ENCODE measurements around the gene SYT17.

DNA sequence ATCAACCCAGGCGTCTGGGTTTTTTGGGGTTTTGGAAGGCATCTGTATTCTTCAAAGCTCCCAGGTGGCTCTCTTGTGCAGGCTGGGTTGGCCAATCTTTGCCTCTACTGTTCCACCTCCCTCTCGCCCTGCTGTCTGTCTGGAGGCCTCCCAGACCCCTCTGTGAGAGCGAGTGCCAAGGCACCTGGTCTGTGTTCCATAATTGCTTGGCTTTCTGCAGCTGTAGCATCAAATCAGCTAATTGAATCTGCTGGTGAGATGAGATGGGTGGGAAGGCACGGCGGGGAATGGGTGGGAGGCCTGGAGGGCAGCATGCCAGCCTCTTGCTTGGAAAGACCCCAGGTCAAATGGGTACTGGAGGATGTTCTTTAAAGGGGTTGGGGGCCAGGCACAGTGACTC is 64.9 kb downstream of the SYT17 start:
- TF ChIP-seq, protein P1, sequence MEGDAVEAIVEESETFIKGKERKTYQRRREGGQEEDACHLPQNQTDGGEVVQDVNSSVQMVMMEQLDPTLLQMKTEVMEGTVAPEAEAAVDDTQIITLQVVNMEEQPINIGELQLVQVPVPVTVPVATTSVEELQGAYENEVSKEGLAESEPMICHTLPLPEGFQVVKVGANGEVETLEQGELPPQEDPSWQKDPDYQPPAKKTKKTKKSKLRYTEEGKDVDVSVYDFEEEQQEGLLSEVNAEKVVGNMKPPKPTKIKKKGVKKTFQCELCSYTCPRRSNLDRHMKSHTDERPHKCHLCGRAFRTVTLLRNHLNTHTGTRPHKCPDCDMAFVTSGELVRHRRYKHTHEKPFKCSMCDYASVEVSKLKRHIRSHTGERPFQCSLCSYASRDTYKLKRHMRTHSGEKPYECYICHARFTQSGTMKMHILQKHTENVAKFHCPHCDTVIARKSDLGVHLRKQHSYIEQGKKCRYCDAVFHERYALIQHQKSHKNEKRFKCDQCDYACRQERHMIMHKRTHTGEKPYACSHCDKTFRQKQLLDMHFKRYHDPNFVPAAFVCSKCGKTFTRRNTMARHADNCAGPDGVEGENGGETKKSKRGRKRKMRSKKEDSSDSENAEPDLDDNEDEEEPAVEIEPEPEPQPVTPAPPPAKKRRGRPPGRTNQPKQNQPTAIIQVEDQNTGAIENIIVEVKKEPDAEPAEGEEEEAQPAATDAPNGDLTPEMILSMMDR (IDR thresholded peaks at IDR 0.05), result no peak
- no peak for TF ChIP-seq POLR2A (IDR thresholded peaks at IDR 0.05)
